Ishikawa (cell line): ENCODE data around the gene DENND1B.

Experiments used
- CEBPB ChIP-seq: IDR thresholded peaks from 2 replicates; pipeline ENCODE4 v1.6.1; 2012
- CREB1 ChIP-seq: IDR thresholded peaks from 2 replicates; pipeline ENCODE4 v1.6.1; 2012; ENCODE audit warnings: low read depth
- EGR1 ChIP-seq: IDR thresholded peaks from 2 replicates; pipeline ENCODE4 v1.6.1; 2012
- EP300 ChIP-seq: IDR thresholded peaks from 2 replicates; pipeline ENCODE4 v1.6.1; 2012; ENCODE audit warnings: borderline replicate concordance
- FOXM1 ChIP-seq: IDR thresholded peaks from 2 replicates; pipeline ENCODE4 v1.6.1; 2012; ENCODE audit warnings: low read depth, borderline replicate concordance
- NFIC ChIP-seq: IDR thresholded peaks from 2 replicates; pipeline ENCODE4 v1.6.1; 2012
- RAD21 ChIP-seq: IDR thresholded peaks from 2 replicates; pipeline ENCODE4 v1.6.1; 2012; ENCODE audit warnings: low read depth
- REST ChIP-seq: IDR thresholded peaks from 2 replicates; pipeline ENCODE4 v1.6.1; 2012; ENCODE audit warnings: low read depth, mild to moderate bottlenecking
- TAF1 ChIP-seq: IDR thresholded peaks from 2 replicates; pipeline ENCODE4 v1.6.1; 2012; ENCODE audit warnings: low read depth, mild to moderate bottlenecking
- TCF12 ChIP-seq: IDR thresholded peaks from 2 replicates; pipeline ENCODE4 v1.6.1; 2012; ENCODE audit warnings: low read depth
- TEAD4 ChIP-seq: IDR thresholded peaks from 2 replicates; pipeline ENCODE4 v1.6.1; 2012
- YY1 ChIP-seq: IDR thresholded peaks from 2 replicates; pipeline ENCODE4 v1.6.1; 2012; ENCODE audit warnings: low read depth
- ZBTB7A ChIP-seq: IDR thresholded peaks from 2 replicates; pipeline ENCODE4 v1.6.1; 2012; ENCODE audit warnings: low read depth
- TF ChIP-seq, protein P1 (sequence below): IDR thresholded peaks from 2 replicates; pipeline ENCODE4 v1.6.1; 2012
- TF ChIP-seq, protein P2 (sequence below): IDR thresholded peaks from 2 replicates; pipeline ENCODE4 v1.6.1; 2012

Gene DENND1B

DNA sequence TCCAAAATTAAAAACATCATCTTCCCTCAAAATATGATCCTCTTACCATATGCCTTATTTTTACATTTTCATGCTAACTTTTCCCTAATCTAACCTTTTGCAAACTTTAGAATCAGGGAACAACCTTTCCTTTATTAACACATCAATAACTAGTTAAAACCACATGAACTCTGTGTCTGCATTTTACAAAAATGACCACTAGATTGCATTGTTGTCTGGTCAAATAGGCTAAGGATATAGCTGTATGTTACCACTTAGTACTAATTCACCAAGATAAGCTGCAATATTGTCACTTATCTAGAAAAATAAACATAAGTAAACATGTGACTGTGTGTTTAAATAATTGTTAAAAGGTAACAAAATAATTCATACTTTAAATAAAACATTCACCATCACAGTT, 82.3 kb downstream of the DENND1B start:
- no peak for TF ChIP-seq TCF12
- peak; percentile 49 for TF ChIP-seq RAD21

DNA sequence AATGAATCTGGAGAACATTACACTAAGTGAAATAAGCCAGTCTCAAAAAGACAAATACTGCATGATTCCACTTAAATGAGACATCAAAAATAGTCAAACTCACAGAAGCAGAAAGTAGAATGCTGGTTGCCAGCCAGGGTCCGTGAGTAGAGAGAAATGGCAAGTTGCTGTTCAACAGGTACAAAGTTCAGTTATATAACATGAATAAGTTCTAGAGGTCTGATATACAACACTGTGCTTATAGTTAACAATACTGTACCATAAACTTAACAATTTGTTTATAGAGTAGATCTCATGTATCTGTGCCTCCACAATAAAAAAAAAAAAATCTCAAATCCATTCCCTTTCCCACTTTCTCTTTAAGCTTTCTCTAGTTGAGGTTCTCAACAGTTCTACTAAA, 83.5 kb downstream of the DENND1B start:
- no peak for TF ChIP-seq EP300
- no peak for TF ChIP-seq NFIC
- no peak for TF ChIP-seq FOXM1
- no peak for TF ChIP-seq EGR1
- TF ChIP-seq YY1: no peak
- TF ChIP-seq, protein P1, sequence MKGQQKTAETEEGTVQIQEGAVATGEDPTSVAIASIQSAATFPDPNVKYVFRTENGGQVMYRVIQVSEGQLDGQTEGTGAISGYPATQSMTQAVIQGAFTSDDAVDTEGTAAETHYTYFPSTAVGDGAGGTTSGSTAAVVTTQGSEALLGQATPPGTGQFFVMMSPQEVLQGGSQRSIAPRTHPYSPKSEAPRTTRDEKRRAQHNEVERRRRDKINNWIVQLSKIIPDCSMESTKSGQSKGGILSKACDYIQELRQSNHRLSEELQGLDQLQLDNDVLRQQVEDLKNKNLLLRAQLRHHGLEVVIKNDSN: no peak

GRCh38 chr1:197690074-197690473, 85.2 kb downstream of the DENND1B start:
- TF ChIP-seq CREB1 (no peak), TAF1 (no peak), CEBPB (no peak)
- TF ChIP-seq, protein P1: no peak

GRCh38 chr1:197688233-197688632, 87.0 kb downstream of the DENND1B start:
- no peak for TF ChIP-seq TAF1
- TF ChIP-seq, protein P2, sequence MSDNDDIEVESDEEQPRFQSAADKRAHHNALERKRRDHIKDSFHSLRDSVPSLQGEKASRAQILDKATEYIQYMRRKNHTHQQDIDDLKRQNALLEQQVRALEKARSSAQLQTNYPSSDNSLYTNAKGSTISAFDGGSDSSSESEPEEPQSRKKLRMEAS: no peak

- no peak for TF ChIP-seq CEBPB
- TF ChIP-seq NFIC: no peak
- TF ChIP-seq TEAD4: no peak
- TF ChIP-seq REST: no peak
- no peak for TF ChIP-seq EP300
- no peak for TF ChIP-seq TCF12
- TF ChIP-seq, protein P1: no peak
- TF ChIP-seq FOXM1: no peak
- no peak for TF ChIP-seq TAF1
- no peak for TF ChIP-seq CREB1
- TF ChIP-seq, protein P2: no peak
Measured at GRCh38 chr1:197686702-197687355, 88.5 kb downstream of the DENND1B start.

GRCh38 chr1:197686231-197686630, 89.0 kb downstream of the DENND1B start:
- TF ChIP-seq ZBTB7A (no peak), FOXM1 (no peak), YY1 (no peak), CEBPB (no peak), CREB1 (no peak), RAD21 (no peak), EGR1 (no peak), NFIC (no peak), REST (no peak), TAF1 (no peak)
- TF ChIP-seq, protein P1: no peak
- TF ChIP-seq, protein P2: no peak
